Gastrocnemius medialis (tissue), 4 donors: ENCODE measurements around the gene ARHGAP29. TPM values are rescaled to one million over a fixed set of nuclear protein-coding genes. Genes with fewer than 3 reads are reported as not detected.

Experiments
- ATAC-seq, 2 donors: fragments of 150-250 bp; one replicate each; pipeline ENCODE4 v1.9.1; 2016
- DNase-seq, 2 donors: peaks; one replicate each; pipeline ENCODE4 v3.0.0-alpha.2; 2019
- H3K27ac ChIP-seq, 4 donors: fragments of 200-600 bp; sonication (generic); 1 replicate in 1 of 4; 2 replicates in 3 of 4; pipeline ENCODE4 v1.5.1; 2016 to 2018; ENCODE audit warnings: mild to moderate bottlenecking in 2 of 4, moderate library complexity in 1 of 4
- H3K27me3 ChIP-seq, 3 donors: fragments of 200-600 bp; sonication (generic) in 2 of 3; 1 replicate in 1 of 3; 2 replicates in 2 of 3; pipeline versions ENCODE4 v1.5.1 to v1.6.0; 2016 to 2019; ENCODE audit warnings: mild to moderate bottlenecking in 1 of 3, moderate library complexity in 1 of 3
- H3K36me3 ChIP-seq, 2 donors: fragments of 200-600 bp; sonication (generic) in 1 of 2; one replicate each; pipeline ENCODE4 v1.5.1; 2017 to 2018
- H3K4me1 ChIP-seq, 2 donors: fragments of 200-600 bp; sonication (generic) in 1 of 2; one replicate each; pipeline ENCODE4 v1.5.1; 2016 to 2017; ENCODE audit warnings: mild to moderate bottlenecking in 2 of 2
- H3K4me3 ChIP-seq, 4 donors: fragments of 200-600 bp; sonication (generic) in 3 of 4; 1 replicate in 1 of 4; 2 replicates in 3 of 4; pipeline ENCODE4 v1.5.1; 2016 to 2019; ENCODE audit warnings: mild to moderate bottlenecking in 2 of 4
- H3K9me3 ChIP-seq, 3 donors: fragments of 200-600 bp; sonication (generic) in 2 of 3; 1 replicate in 1 of 3; 2 replicates in 2 of 3; pipeline ENCODE4 v1.5.1; 2016 to 2019
- POLR2A ChIP-seq, 2 donors: fragments of 450-650 bp; IDR thresholded peaks; one replicate each; pipeline ENCODE4 v1.6.1; 2017; ENCODE audit warnings: antibody characterized with exemption in 2 of 2, mild to moderate bottlenecking in 2 of 2, moderate library complexity in 2 of 2
- in situ Hi-C, 4 donors: fragments of 200-750 bp; cut with MboI; loops; one replicate each; pipeline versions ENCODE4 v1.15.0 to v1.8.0; 2017; ENCODE audit warnings: low sequenced_read_pairs in 4 of 4
- intact Hi-C: fragments of 100-400 bp; cut with DNase I; formaldehyde crosslinking; loops from one replicate; pipeline ENCODE4 v1.15.1; 2023; ENCODE audit warnings: low total_unique reads
- total RNA-seq, 4 donors: library from RNA; depleted of rRNA; stranded (reverse); fragments of >200 nt; gene quantifications; one replicate each; pipeline versions ENCODE4 v1.1.0 to v1.2.3, GENCODE V29; 2016
- TF ChIP-seq, protein P1 (sequence below), 5 experiments: fragments of 450-650 bp in 3 of 5; fragments of 200-600 bp in 2 of 5; sonication (generic) in 2 of 5; IDR thresholded peaks in 4 of 5; conservative IDR thresholded peaks in 1 of 5; 1 replicate in 4 of 5; 2 replicates in 1 of 5; pipeline ENCODE4 v1.5.1; 2016 to 2019; ENCODE audit warnings: antibody characterized with exemption in 5 of 5, mild to moderate bottlenecking in 3 of 5, moderate library complexity in 3 of 5

Gene ARHGAP29
- total RNA-seq, 4 donors from 2014 or later, result 10.0 to 13.5 (median 11.6) TPM

DNA sequence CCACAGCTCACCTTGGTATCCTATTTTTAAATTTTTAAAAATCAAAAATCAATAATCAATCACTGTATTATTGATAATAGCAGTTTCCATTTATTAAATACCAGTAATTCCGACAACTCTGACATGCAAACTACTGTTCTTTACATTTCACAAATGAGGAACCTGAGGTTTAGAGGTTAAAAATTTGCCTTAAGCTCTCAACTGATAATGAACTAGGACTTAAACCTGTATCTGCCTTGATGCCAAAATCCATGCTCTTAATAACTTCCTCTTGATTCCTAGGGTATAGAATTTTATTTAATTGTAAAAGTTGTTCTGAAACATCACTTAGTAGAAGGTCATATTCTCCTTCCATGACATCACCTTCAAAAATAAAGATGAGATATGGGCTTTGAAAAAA, 5.6 kb downstream of the ARHGAP29 start:
- H3K4me1 ChIP-seq, result peaks cover 66 to 77% of the 10 kb centered on the region in 2 donors
- DNase-seq, result no peak
- H3K36me3 ChIP-seq, result no peaks in the 10 kb centered on the region
- in situ Hi-C loops, result no loop called here
- peak overlapping the region in 1 of 4 donors; percentile 5 for H3K4me3 ChIP-seq
- no peaks in the 10 kb centered on the region for H3K9me3 ChIP-seq
- peak overlapping the region; percentile 60 to 93 (median 90) for H3K27ac ChIP-seq
- no peaks in the 10 kb centered on the region for H3K27me3 ChIP-seq
- intact Hi-C loops, result no loop called here
- no peak for ATAC-seq
- TF ChIP-seq POLR2A (IDR thresholded peaks at IDR 0.05), result no peak
- TF ChIP-seq, protein P1, sequence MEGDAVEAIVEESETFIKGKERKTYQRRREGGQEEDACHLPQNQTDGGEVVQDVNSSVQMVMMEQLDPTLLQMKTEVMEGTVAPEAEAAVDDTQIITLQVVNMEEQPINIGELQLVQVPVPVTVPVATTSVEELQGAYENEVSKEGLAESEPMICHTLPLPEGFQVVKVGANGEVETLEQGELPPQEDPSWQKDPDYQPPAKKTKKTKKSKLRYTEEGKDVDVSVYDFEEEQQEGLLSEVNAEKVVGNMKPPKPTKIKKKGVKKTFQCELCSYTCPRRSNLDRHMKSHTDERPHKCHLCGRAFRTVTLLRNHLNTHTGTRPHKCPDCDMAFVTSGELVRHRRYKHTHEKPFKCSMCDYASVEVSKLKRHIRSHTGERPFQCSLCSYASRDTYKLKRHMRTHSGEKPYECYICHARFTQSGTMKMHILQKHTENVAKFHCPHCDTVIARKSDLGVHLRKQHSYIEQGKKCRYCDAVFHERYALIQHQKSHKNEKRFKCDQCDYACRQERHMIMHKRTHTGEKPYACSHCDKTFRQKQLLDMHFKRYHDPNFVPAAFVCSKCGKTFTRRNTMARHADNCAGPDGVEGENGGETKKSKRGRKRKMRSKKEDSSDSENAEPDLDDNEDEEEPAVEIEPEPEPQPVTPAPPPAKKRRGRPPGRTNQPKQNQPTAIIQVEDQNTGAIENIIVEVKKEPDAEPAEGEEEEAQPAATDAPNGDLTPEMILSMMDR (IDR thresholded peaks at IDR 0.05 in 4 of 5, conservative IDR thresholded peaks at IDR 0.05 in 1 of 5), result no peak

DNA sequence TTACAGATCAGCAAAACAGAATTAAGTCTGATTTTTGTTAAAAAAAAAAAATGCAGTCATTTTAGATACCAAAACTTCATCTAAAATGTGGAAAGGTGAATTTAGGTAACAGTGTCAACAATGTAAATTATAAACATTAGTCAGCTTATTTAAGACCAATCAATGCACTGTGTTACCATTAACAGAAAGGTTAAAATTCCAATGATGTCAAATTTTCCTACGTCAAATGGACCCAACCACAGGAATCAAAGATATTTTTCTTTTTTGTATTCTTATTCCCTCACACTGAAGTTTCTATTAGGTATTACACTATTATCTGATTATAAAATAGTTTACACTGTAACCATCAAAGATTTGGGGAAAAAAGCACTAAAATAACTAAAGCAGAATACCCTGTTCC, 6.5 kb downstream of the ARHGAP29 start:
- ATAC-seq (no peak), DNase-seq (no peak)
- TF ChIP-seq, protein P1 (IDR thresholded peaks at IDR 0.05 in 4 of 5, conservative IDR thresholded peaks at IDR 0.05 in 1 of 5), result no peak
- no peak for TF ChIP-seq POLR2A (IDR thresholded peaks at IDR 0.05)
- no peaks in the 10 kb centered on the region for H3K27me3 ChIP-seq
- intact Hi-C loops, result no loop called here
- no peak overlapping the region for H3K4me3 ChIP-seq
- peak overlapping the region; percentile 60 to 93 (median 90) for H3K27ac ChIP-seq
- in situ Hi-C loops, result no loop called here
- peaks cover 71 to 82% of the 10 kb centered on the region in 2 donors for H3K4me1 ChIP-seq
- no peaks in the 10 kb centered on the region for H3K9me3 ChIP-seq
- no peaks in the 10 kb centered on the region for H3K36me3 ChIP-seq

DNA sequence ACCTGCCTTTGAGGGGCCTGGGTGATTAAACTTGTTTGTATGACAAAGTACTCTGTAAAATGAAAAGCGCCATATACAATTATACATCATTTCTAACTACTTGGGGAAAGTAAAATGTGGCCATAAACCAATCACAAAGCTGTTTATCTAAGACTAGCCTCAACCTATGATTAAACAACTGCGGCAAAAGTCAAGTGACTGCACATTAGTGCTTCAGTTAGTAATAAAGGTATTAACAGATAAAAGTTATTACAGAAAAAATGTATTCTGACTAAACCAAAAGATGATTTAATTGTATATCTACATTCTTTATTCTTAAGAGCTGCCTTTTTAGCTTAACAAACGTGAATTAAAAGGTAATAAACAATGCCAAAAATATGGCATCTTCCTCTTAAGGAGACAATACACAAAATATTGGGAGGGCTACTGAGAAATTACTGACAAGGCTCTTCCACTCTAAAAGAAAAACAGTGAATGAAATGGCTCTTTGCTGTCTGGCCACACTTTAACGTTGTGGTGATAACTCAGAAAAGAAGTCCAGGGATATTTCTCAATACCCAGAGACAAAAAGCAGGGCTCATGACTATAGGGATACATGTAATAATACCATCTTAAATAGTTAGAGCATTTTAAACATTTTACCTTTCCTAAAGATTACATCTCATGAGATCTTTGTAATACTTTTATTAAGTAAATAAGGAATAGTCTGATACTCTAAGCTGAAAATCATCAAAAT, 8.6 kb downstream of the ARHGAP29 start:
- in situ Hi-C loops, result no loop called here
- TF ChIP-seq, protein P1 (IDR thresholded peaks at IDR 0.05 in 4 of 5, conservative IDR thresholded peaks at IDR 0.05 in 1 of 5), result no peak
- TF ChIP-seq POLR2A (IDR thresholded peaks at IDR 0.05), result no peak
- DNase-seq (no peak), ATAC-seq (peak; percentile 39 to 45)
- Histone ChIP-seq H3K4me3 (no peak overlapping the region), H3K9me3 (no peaks in the 10 kb centered on the region), H3K27me3 (no peaks in the 10 kb centered on the region), H3K36me3 (no peaks in the 10 kb centered on the region), H3K27ac (peak overlapping the region; percentile 16 to 48 (median 35)), H3K4me1 (peaks cover 70 to 80% of the 10 kb centered on the region in 2 donors)
- intact Hi-C loops, result no loop called here

DNA sequence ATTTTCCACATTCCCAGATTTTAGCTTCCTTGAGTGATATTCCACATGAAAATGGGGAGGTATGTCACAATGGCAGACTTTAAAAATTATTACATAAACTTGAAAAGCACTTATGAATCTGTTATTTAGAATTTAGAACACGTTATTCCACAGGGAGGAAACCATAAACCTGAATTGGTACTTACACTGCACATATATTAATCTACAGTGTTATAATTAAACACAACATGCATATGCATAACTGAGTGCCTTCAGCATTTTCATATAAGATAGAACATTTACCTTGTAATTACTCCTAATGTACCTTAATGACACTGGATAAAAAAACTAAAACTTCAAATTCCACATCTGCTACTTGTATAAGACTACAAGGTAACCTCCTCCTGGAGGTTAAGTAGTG, 9.8 kb downstream of the ARHGAP29 start:
- intact Hi-C loops, result no loop called here
- H3K27ac ChIP-seq, result peak overlapping the region in 3 of 4 donors; percentile 31 to 48 (median 39)
- DNase-seq (no peak), ATAC-seq (no peak)
- H3K36me3 ChIP-seq, result no peaks in the 10 kb centered on the region
- no peak for TF ChIP-seq POLR2A (IDR thresholded peaks at IDR 0.05)
- TF ChIP-seq, protein P1 (IDR thresholded peaks at IDR 0.05 in 4 of 5, conservative IDR thresholded peaks at IDR 0.05 in 1 of 5), result no peak
- in situ Hi-C loops, result no loop called here
- no peak overlapping the region for H3K4me3 ChIP-seq
- no peaks in the 10 kb centered on the region for H3K9me3 ChIP-seq
- no peaks in the 10 kb centered on the region for H3K27me3 ChIP-seq
- peaks cover 64 to 80% of the 10 kb centered on the region in 2 donors for H3K4me1 ChIP-seq
